Measurements from ENCODE around the gene RAX2.
A peak's percentile ranks its signal among the peaks of the same experiment; 100 is the strongest.

The RAX2 gene

DNA sequence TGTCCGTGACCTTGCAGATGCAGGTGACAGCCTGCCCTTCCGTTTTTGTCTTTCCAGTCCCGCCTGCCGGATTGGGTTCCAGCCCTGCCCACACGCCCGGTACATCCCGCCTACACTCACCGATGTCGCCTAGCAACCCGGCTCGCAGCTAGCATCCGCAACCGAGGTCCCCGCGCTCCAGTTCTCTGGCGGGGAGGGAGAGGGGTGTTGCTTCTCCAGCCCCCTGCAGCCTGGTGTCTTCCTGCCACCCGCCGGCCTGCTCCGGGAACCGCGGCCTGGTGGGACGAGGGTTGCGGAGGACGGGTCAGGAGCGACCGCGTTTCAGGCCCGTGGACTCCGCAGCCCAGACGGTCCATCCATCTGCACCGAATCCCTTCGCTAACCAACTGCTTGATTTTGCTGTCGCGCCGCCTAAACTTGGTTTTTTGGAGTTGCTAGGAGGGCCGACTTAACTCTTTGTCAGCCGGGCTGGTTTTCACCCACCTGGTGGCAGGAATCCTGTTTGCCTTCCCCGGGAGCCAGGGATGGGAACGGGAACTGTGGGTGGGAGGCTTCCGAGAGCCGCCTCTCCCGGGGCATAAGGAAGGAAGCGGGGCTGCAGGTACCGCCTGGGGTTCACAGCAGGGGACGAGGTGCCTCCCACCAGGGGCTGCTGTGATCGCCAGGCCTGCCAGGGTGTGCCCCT is 29.5 kb upstream of the RAX2 start:
- no peak for DNase-seq (ENCODE audit: low read depth in 2 of 3, low spot score in 2 of 3)

DNA sequence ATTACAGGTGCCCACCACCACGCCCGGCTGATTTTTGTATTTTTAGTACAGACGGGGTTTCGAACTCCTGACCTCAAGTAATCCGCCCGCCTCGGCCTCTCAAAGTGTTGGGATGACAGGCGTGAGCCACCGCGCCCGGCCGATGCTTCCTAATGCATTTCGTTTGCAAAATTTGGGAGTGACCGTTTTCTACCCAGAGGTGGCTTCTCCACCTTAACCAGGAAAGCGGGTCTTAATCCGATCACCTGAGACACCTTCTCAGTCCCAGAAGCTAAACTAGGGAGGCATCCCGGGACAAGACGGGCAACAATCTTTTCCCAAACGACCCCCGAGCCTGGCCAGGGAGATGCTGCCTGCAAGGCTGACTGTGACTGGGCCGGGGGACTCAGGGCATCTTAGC is 29.0 kb upstream of the RAX2 start:
- DNase-seq (ENCODE audit: low read depth in 2 of 3, low spot score in 2 of 3), result no peak

- no peak for DNase-seq (ENCODE audit: low read depth in 2 of 3, low spot score in 2 of 3)
Observed at GRCh38 chr19:3798137-3798536, 26.1 kb upstream of the RAX2 start.

DNA sequence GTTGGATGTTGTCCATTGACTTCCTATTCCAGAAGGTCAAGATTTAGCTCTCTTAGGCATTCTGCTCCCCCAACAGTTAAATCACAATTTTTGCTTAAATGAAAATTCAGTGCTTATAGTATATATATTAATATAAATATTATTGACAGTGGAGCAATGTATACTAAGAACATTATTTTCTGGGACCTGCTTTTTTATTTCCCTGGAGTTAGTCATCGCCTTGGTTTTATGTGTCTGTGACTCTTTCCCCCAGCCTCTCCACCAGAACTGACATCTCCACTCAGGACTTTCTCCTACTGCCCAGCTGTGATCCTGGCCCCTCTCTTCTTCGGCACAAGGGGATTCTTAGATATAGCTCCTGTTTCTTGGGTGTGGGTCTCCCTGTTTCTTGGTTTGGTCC is 24.3 kb upstream of the RAX2 start:
- no peak for DNase-seq (ENCODE audit: low read depth in 2 of 3, low spot score in 2 of 3)

- DNase-seq (ENCODE audit: low read depth in 2 of 3, low spot score in 2 of 3), result no peak
Observed at GRCh38 chr19:3793799-3794198, 21.8 kb upstream of the RAX2 start.

DNA sequence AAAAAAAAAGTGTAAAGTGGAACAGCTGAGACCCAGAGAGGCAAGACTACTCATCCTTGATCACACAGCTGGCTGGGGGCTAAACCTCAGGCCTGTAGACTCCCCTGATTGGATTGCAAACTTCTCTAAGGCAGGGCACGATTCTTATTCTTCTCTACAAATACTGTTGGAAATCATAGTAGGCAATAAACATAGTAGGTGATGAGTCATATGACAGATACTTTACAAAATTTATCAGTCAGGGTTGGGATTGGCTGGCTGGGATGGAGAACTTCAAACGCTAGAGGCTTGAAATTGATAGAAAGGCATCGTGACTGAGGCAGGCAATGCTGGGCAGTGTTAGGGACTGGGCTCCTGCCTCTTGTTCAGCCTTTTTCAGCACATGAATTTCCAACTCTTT is 20.1 kb upstream of the RAX2 start:
- no peak for DNase-seq (ENCODE audit: low read depth in 2 of 3, low spot score in 2 of 3)

DNA sequence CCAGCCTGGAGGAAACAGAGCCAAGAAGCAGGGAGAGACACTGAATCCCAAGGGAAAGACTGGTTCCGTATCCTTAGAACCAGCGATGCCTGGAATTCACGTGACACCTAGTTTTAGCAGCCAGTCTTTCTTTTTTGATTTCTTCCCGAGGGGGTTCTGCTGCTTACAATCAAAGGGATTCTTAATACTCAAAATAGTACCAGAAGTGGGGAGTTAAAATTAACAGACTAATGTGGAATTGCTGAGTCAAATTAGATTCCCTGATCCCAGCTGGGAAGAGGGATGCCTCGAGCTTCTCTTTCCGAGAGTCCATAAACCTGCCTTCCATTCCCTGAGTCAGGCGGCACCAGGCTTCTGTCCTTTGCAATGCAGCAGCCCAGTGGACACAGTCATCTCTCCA is 18.9 kb upstream of the RAX2 start:
- DNase-seq (ENCODE audit: low read depth in 2 of 3, low spot score in 2 of 3), result no peak

GRCh38 chr19:3790209-3790734 is 18.2 kb upstream of the RAX2 start:
- no peak for DNase-seq (ENCODE audit: low read depth in 2 of 3, low spot score in 2 of 3)

DNA sequence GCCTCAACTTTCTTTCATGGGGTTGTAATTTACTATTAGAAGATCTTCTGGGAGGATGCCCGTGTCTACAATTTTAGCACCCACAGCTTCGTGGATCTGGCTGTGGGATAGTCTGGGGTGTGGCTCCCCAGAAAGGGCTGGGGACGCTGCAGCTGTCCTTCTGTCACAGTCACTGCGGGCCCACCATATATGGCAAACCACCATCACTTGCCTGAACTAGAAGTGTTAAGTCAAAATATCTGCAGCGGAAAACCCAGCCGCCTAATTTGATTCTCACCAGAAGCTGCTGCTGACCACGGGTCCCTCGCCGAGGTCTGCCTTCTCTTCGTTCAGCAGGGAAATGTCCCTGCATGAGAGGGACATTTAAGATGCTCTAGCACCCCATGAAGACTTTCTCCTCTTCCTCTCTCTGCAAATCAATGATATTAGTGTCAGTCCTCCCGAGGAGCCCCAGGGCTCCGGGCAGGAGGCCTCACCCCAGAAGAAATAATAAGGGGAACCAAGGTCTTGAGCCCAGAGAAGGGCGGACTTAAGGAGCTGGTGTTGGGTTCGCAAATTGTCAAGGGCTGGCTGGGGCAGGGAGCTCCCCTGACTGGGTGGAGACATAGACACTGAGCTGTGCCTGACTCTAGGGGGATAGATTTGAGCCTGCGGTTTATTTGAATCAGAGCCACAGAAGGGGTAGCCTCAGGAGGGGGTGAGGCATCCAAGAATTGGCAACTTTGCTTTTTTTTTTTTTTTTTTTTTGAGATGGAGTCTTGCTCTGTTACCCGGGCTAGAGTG is 17.2 kb upstream of the RAX2 start:
- DNase-seq (ENCODE audit: low read depth in 2 of 3, low spot score in 2 of 3), result peak in 1 of 3 experiments; percentile 20

- DNase-seq (ENCODE audit: low read depth in 2 of 3, low spot score in 2 of 3), result no peak
Observed at GRCh38 chr19:3785938-3786824, 14.2 kb upstream of the RAX2 start, which contains the start of gene MATK. Gene MATK (minus strand): TSS chr19:3786381. CDS start chr19:3785135, 1,246 bp downstream.

DNA sequence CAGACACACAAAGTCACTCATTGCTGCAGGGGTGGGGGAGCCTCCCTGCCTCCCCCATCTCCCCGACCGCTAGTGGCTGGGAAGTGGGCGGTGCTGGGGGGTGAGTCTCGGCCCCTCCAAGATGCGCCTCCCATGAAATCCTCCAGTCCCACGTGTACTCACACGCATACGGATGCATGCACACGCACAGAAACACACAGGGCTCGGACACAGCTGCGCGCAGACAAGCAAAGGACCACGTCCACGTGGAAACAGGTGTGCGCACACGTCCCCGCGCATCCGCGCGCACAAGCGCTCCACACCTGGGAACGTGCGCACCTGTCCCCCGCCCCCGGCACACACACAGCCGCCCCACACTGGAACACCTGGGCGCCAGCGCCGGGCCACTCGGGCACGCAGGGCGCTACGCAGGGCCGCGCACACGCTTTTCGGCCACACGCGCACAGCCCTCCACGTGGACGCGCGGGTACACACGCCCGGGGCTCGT is 13.5 kb upstream of the RAX2 start:
- DNase-seq (ENCODE audit: low read depth in 2 of 3, low spot score in 2 of 3), result no peak

DNA sequence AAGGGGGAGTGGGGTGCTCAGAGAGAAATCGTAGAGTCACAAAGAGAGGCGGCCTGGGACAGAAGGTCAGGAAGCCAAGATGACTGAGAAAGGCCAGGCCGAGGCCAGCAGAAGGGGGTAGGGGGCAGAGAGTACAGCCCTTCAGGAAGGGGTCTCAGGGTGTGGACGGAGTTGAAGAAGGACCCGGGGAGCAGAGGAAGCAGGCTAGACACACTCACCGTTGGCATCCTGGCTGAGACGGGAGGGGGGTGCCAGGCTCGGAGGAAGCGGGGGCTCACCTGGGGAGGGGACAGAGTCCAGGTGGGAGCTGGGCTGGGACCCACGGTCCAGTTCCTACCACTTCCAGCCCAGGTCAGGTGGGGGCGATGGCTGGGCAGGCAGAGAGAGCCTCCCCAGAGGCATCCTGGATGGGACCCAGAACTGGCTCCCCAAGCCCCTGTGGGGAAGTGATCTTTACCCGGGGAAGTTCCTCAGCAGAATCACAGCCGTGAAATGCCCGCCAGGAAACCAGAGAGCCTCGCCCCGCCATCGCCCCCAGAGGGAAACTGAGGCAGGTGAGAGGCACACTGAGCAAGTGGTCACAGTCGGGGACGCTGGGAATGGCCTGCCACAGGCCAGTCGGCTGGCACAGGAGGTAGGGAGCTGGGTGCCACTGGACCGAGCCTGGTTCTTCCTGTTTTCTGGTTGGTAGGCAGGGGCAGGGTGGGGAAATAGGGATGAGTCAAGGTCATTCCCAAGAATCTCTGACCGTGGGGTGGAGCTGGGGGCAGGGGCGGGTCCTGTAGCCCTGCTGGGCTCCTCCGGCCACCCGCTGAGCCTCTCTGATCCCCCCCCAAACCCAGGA is 12.8 kb upstream of the RAX2 start:
- DNase-seq (ENCODE audit: low read depth in 2 of 3, low spot score in 2 of 3), result no peak

GRCh38 chr19:3783660-3784584 is 11.9 kb upstream of the RAX2 start:
- DNase-seq (ENCODE audit: low read depth in 2 of 3, low spot score in 2 of 3), result no peak

DNA sequence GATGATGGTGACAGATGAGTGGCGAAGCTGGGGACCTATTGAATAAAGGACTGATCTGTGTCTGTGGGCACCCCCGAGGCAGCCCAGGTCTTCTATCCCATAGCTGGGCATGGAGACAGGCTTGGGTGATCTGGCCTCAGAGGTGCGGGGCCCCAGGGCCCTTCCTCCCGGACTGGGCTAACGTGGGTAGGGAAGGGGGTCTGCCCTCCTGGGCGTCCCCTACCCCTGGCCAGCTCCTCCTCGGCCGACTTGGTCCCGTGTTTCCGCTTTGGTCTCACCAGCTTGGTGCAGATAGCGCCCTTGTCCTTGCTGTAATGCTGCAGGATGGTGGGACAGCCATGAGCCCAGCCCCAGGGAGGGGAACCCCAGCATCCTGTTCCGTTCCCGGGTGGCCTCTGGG is 10.9 kb upstream of the RAX2 start:
- DNase-seq (ENCODE audit: low read depth in 2 of 3, low spot score in 2 of 3), result no peak

DNA sequence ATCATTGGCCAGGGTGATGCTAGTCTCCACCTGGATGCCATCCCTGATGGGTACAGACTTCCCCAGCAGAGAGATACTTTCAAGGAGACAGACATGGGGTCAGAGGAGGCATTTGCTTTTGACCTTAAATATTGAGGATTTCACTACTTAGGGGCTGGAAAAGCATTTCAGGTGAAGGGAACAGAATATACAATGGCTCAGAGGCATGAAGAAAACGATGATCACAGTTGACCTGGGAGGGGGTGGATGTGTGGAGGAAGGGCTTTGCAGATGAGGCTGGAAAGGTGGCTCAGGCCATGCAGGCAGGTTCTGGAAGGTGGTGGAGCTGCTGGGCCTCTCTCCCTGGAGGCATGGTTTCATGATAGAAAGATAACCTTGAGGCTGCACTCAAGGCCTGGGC is 10.3 kb upstream of the RAX2 start:
- no peak for DNase-seq (ENCODE audit: low read depth in 2 of 3, low spot score in 2 of 3)

GRCh38 chr19:3781603-3782002 is 9.6 kb upstream of the RAX2 start:
- DNase-seq (ENCODE audit: low read depth in 2 of 3, low spot score in 2 of 3), result no peak

DNA sequence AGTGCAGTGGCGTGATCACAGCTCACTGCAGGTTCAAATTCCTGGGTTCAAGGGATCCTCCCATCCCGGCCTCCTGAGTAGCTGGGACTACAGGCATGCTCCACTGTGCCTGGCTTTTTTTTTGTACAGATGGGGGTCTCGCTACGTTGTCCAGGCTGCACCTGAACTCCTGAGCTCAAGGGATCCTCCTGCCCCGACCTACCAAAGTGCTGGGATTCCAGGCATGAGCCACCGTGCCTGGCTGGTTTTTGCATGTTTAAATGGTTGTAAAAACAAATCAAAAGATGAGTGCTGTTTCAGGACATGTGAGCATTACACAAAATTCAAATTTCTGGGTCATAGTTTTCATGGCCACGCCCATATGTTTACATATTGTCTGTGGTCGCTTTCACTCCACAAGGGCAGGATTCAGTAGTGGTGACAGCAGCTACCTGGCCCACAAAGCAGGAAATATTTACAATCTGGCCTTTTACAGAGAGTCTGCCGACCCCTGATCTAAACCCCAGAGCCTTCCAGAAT is 8.8 kb upstream of the RAX2 start:
- no peak for DNase-seq (ENCODE audit: low read depth in 2 of 3, low spot score in 2 of 3)

- DNase-seq (ENCODE audit: low read depth in 2 of 3, low spot score in 2 of 3), result no peak
Observed at GRCh38 chr19:3778899-3779723, 7.1 kb upstream of the RAX2 start.
